PC-3 (cell line): ENCODE measurements around the gene DIP2C. TPM values are rescaled to one million over a fixed set of nuclear protein-coding genes. Genes with fewer than 3 reads are reported as not detected.

Source experiments
- ATAC-seq: fragments of 200-7000 bp; cut with Tn5 transposase; 2 replicates; pipeline ENCODE4 v1.9.1; 2020; ENCODE audit warnings: mild to moderate bottlenecking, moderate library complexity
- BruUV-seq: library from RNA; stranded (reverse); fragments of 400-500 nt; replicated peaks from 2 replicates; lab custom pipeline; 2021; lab: Mats Ljungman, UMichigan
- CTCF ChIA-PET: fragments of 300-600 bp; sonication (Branson Sonifier 250); formaldehyde crosslinking; loops from one replicate; lab custom pipeline; 2022; ENCODE audit warnings: antibody characterized with exemption; lab: Charles Lee
- POLR2A ChIA-PET: fragments of 300-600 bp; sonication (Branson Sonifier 250); formaldehyde crosslinking; loops from one replicate; lab custom pipeline; 2022; ENCODE audit warnings: antibody characterized with exemption; ENCODE audit not compliant: unreplicated experiment; lab: Charles Lee
- DNase-seq: peaks from one replicate; pipeline ENCODE4 v3.0.0-alpha.2; 2015
- H2AFZ ChIP-seq: fragments of 300-600 bp; sonication (generic); 2 replicates; pipeline ENCODE4 v1.6.0; 2016; ENCODE audit warnings: antibody characterized with exemption, low read length
- H3F3A ChIP-seq: fragments of 300-600 bp; sonication (generic); one replicate; pipeline ENCODE4 v1.6.0; 2017; ENCODE audit warnings: antibody characterized with exemption, low read length, control low read depth, mild to moderate bottlenecking; ENCODE audit not compliant: unreplicated experiment
- H3K27ac ChIP-seq: fragments of 300-600 bp; sonication (generic); 2 replicates; pipeline ENCODE4 v1.5.1; 2016; ENCODE audit warnings: mild to moderate bottlenecking, low read length
- H3K27me3 ChIP-seq: fragments of 300-600 bp; sonication (generic); 2 replicates; pipeline ENCODE4 v1.6.1; 2016; ENCODE audit warnings: low read length, mixed read lengths
- H3K36me3 ChIP-seq: fragments of 300-600 bp; sonication (generic); 2 replicates; pipeline ENCODE4 v1.6.1; 2016; ENCODE audit warnings: low read depth, mixed run types, low read length, mixed read lengths
- H3K4me1 ChIP-seq: fragments of 300-600 bp; sonication (generic); 2 replicates; pipeline ENCODE4 v1.5.1; 2016; ENCODE audit warnings: low read length; ENCODE audit not compliant: insufficient read depth
- H3K4me2 ChIP-seq: fragments of 300-600 bp; sonication (generic); 2 replicates; pipeline ENCODE4 v1.6.0; 2016; ENCODE audit warnings: low read length
- H3K4me3 ChIP-seq: fragments of 300-600 bp; sonication (generic); 2 replicates; pipeline ENCODE4 v1.5.1; 2016; ENCODE audit warnings: mild to moderate bottlenecking, low read length, mixed read lengths
- H3K79me2 ChIP-seq: fragments of 300-600 bp; sonication (generic); 2 replicates; pipeline ENCODE4 v1.6.1; 2017; ENCODE audit warnings: low read length, mixed read lengths
- H3K9ac ChIP-seq: fragments of 300-600 bp; sonication (generic); 2 replicates; pipeline ENCODE4 v1.6.0; 2016; ENCODE audit warnings: mild to moderate bottlenecking, low read length
- H3K9me2 ChIP-seq: fragments of 300-600 bp; sonication (generic); replicated peaks from 2 replicates; pipeline ENCODE4 v1.6.1; 2016; ENCODE audit warnings: mixed run types, low read length, mixed read lengths
- H3K9me3 ChIP-seq: fragments of 300-600 bp; sonication (generic); 2 replicates; pipeline ENCODE4 v1.6.1; 2016; ENCODE audit warnings: low read length, mixed read lengths
- H4K20me1 ChIP-seq: fragments of 300-600 bp; sonication (generic); 2 replicates; pipeline ENCODE4 v1.6.1; 2016; ENCODE audit warnings: low read length, mixed read lengths
- CTCF ChIP-seq: fragments of 300-600 bp; sonication (generic); conservative IDR thresholded peaks from 2 replicates; pipeline ENCODE4 v1.5.1; 2017; ENCODE audit warnings: antibody characterized with exemption, low read depth, mild to moderate bottlenecking, low read length
- EZH2 ChIP-seq: fragments of 300-600 bp; sonication (generic); IDR thresholded peaks from one replicate; pipeline ENCODE4 v1.6.1; 2017; ENCODE audit warnings: antibody characterized with exemption, mild to moderate bottlenecking, low read length; ENCODE audit not compliant: unreplicated experiment
- EZH2phosphoT487 ChIP-seq: fragments of 300-600 bp; sonication (generic); IDR thresholded peaks from 2 replicates; pipeline ENCODE4 v1.6.1; 2018; ENCODE audit warnings: mild to moderate bottlenecking, antibody characterized with exemption, low read length, borderline replicate concordance
- intact Hi-C: fragments of 100-400 bp; cut with micrococcal nuclease; formaldehyde crosslinking; loops from 2 replicates; pipeline ENCODE4 v1.9.0; 2023
- total RNA-seq: library from RNA; depleted of rRNA; stranded (reverse); fragments of >200 nt; gene quantifications from 2 replicates; pipeline ENCODE4 v1.2.3, GENCODE V29; 2014

DIP2C gene
- total RNA-seq, 1 experiment from 2014 or later = 3.1 TPM

DNA sequence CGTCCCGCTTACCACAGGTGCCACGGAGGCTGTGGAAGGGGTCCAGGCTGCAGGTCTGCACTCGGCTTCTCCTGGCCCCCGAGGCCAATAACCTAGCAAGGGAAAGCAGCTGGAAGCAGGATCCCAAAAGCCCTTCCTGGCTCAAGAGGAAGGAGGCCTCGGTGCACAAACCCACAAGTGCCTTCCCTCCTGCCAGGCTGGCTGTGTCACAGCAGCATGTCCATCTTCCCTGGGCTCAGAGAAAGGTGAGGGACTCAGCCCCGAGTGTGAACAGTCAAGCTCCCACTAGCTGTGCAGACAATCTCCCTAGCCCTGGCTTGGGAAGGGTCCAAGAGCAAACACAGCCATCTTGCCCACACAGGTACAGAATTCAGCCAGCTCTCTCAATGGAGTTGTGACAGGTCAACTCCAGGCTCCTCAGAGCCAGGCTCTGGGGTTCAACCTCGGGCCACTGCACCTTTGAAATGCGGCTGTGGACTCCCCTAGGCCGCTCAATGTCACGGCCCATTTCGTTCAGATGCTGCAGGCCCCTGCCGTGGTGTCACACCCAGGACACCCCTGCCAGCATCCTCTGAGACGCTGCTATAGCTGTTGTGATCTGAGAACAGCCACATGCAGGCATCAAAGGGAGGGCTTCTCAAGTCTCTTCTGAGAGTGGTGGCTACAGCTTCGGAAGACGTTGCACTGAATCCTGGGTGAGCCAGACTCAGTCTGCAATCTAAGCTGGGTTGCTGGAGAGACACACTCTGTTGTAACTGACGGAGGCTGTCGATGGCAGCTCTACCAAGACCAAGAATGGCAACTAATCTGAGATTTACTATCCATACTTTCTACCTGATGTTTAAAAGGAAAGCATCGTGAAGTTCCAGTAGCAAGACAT lies 137.9 kb downstream of the DIP2C start:
- ChIA-PET POLR2A (no interaction called here), CTCF (no interaction called here)
- TF ChIP-seq EZH2phosphoT487 (no peak), CTCF (no peak), EZH2 (no peak)
- Histone ChIP-seq H3F3A (no peaks in the 10 kb centered on the region), H3K9me3 (no peaks in the 10 kb centered on the region), H3K27me3 (no peaks in the 10 kb centered on the region), H3K79me2 (no peaks in the 10 kb centered on the region), H2AFZ (no peak overlapping the region), H3K4me3 (no peak overlapping the region), H3K9ac (no peak overlapping the region), H3K4me2 (no peak overlapping the region), H3K9me2 (no peaks in the 10 kb centered on the region), H3K27ac (no peak overlapping the region), H3K36me3 (no peaks in the 10 kb centered on the region), H3K4me1 (peaks cover 17% of the 10 kb centered on the region), H4K20me1 (no peaks in the 10 kb centered on the region)
- no TSS peak for BruUV-seq
- intact Hi-C loops = no loop called here
- ATAC-seq (no peak), DNase-seq (no peak)

GRCh38 chr10:550665-551372 lies 138.6 kb downstream of the DIP2C start:
- Histone ChIP-seq H3K9me3 (no peaks in the 10 kb centered on the region), H3K4me3 (no peak overlapping the region), H3K27me3 (no peaks in the 10 kb centered on the region), H3K9ac (no peak overlapping the region), H4K20me1 (no peaks in the 10 kb centered on the region), H3K27ac (no peak overlapping the region), H3K79me2 (no peaks in the 10 kb centered on the region), H3F3A (no peaks in the 10 kb centered on the region), H2AFZ (no peak overlapping the region), H3K36me3 (no peaks in the 10 kb centered on the region), H3K9me2 (no peaks in the 10 kb centered on the region), H3K4me2 (no peak overlapping the region), H3K4me1 (peaks cover 21% of the 10 kb centered on the region)
- CTCF ChIA-PET = no interaction called here
- no peak for TF ChIP-seq CTCF
- TF ChIP-seq EZH2phosphoT487 = no peak
- no peak for TF ChIP-seq EZH2
- no peak for DNase-seq
- no TSS peak for BruUV-seq
- intact Hi-C loops = no loop called here
- ATAC-seq = no peak
- POLR2A ChIA-PET = no interaction called here
